Measurements from ENCODE around the gene FOXC1.
A peak's percentile ranks its signal among the peaks of the same experiment; 100 is the strongest.

FOXC1 gene

DNA sequence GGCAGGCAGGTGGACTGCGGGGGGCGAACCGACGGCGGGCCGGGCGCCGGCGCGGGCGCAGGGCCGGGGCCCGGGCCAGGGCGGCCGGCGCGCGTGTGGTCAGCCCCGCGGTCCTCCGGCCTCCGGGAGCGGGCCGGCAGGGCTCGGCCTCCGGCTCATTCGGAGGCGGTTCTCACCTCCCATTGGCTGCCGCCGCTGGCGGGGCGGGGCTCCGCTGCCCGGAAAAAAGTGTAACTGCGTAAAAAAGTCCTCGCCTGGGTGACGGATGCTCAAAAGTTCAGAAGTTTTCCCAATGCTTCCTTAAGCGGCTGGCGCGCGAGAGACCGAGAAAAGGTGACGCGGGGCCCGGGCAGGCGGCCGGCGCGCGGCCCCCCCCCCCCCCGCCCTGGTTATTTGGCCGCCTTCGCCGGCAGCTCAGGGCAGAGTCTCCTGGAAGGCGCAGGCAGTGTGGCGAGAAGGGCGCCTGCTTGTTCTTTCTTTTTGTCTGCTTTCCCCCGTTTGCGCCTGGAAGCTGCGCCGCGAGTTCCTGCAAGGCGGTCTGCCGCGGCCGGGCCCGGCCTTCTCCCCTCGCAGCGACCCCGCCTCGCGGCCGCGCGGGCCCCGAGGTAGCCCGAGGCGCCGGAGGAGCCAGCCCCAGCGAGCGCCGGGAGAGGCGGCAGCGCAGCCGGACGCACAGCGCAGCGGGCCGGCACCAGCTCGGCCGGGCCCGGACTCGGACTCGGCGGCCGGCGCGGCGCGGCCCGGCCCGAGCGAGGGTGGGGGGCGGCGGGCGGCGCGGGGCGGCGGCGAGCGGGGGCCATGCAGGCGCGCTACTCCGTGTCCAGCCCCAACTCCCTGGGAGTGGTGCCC lies at the start of gene FOXC1:
Gene FOXC1, plus strand, starts transcription at position 268 of the 849 bp plus-strand sequence. Its CDS starts 531 bp downstream, at position 799.
- peak; percentile 71 for DNase-seq

DNA sequence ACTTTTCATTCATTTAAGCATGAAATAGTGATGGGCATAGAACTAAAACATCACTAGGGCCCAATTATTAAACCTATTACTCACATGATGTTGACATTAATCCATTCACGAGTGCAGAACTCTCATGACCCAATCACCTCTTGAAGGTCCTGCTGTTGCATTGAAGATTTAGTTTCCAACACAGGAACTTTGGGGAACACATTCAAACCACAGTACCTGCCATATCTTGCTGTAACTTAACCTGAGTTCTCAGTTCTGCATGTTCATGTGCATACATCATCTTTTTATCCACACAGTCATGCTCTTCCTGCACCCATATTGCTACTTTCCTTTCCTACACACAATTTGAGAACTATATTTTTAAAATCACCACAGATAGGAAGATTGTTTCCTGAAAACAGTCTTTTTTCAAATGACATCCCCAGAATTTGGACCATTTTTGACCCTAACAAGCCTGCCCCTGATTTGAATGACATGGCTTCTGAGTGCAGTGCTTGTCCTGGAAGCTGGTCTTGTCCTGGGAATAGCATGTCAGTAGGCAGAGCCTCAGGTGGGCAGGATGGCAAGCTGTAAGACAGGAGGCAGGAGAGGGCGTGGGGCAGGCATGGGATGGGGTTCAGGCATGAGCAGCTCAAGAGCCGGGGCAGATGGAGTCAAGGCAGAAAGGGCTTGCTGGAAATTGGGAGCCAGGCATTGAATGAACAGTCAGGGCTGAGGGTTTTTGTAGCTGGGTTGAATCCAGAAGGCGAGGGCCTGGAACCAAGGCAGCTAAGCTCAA lies 49.2 kb upstream of the FOXC1 start:
- DNase-seq, result no peak

DNA sequence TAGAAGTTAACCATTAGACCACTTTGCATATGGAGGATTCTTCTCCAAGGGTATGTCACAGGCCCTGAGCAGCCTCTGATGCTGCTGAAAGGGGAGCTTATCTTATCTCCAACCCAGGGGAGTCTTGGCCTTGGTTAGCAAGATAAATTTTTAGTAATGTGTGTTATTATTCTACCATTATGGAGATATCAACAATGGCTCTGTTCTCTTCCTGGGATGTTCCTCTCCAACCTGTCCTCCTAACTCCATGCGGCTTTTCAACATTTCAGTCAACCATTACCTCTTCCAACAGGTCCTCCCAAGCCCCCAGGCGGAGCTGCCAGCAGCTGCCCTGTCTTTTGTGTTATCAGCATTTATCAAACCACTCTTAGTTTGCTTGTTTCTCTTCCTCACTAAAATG lies 48.4 kb upstream of the FOXC1 start:
- DNase-seq, result no peak

DNA sequence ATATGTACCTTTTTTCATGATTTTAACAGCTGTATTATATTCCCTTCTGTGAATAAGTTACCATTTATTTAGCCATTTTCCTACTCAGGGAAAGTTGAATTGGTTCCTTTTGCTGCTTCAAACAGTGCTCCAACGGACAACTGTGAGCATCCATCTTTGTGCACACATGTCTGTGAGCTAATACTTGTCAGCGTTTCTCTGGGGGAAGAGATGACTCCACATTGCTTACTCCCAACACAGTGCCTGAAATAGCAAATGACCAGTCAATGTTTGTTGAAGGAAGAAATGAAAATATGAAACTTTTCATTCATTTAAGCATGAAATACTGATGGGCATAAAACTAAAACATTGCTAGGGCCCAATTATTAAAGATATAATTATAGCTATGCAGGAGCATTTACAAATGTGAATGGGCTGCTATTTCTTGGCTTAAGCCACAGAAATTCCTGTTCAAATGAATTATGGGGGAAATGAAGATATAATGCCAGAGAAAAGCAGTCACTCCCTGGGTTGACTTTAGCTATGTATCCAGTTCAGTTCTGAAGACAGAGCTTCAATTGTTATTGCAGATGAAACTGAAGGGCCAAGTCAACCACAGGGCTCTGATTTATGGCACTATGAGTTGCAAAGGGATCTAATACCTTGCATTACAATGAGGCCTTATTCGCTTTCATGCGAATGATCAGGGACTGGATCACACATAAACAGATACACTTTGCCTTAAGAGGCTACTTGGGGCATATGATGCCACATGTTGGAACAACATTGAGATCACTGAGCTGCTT lies 47.4 kb upstream of the FOXC1 start:
- DNase-seq, result no peak

DNA sequence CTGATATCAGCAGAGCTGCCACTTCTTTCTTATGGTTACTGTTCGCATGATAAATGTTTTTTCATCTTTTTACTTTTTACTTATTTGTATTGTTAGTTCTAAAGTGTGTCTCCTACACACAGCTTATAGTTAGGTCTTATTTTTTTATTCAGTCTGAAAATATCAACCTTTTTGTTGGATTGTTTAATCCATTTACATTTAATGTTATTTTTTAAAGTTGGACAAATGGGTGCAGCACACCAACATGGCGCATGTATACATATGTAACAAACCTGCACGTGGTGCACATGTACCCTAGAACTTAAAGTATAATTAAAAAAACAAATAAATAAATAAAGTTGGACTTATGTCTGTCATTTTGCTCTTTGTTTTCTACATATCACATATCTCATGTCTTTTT lies 40.3 kb upstream of the FOXC1 start:
- DNase-seq, result no peak

DNA sequence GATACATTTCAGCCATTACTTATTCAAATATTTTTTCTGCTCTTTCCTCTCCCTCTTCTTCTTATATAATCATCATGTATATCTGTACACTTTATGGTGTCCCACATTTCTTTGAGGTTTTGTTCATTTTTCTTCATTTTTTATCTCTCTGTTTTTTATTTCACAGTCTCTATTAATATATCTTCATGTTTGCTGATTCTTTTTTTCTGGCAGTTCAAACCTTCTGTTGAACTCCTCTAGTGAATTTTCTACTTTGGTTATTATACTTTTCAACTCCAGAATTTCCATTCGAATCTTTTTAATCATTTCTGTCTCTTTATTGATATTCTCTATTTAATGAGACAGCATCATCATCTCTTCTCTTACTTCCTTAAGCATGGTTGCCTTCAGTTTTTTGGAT lies 38.9 kb upstream of the FOXC1 start:
- no peak for DNase-seq

DNA sequence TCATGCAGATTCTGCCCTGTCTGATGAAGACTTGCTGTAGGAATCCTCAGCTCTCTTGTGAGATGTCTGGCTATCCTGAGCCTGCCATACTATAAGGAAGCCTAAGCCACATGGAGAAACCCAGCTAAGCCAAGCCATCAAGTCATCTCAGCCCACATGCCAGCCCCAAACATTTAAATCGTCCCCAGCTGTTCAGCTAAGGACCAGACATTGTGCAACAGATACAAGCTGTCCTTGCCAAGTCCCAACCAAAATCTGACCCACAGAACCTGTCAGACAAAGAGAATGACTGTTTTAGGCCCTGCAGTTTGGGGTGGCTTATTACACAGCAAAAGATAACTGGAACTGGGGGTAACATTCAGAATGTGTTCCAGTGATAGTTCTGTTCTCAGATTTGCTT lies 36.8 kb upstream of the FOXC1 start:
- no peak for DNase-seq

DNA sequence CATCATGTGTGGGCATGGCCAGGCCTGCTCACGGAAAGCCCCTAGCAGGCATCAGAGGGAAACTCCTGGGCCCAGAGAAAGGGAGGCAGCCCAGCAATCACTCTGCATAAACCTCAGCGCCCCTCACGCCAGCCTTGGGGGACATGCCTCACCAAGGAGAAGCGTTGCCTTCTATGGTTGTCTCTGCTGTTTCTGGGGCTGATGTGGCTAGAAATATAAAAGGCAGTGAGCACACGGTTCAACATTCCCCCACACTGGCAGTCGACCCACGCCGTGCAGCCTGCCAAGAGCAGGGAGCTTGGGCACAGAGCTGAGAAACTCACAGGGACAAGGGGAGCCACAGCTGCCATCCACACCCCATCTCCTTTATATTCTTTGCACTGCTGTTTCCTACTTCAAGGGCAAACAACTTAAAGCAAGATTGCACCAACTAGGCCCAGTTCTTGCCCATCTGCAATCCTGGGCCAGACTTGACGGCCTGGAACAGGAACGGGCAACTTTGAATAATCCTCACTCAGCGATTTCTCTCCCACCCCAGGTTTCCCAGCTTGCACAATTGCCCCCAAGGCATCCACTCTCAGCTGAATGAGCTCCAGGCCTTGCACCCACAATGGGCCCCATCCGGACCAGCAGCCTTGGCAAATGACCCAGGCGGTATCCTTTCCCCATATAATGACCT lies 35.5 kb upstream of the FOXC1 start:
- no peak for DNase-seq

DNA sequence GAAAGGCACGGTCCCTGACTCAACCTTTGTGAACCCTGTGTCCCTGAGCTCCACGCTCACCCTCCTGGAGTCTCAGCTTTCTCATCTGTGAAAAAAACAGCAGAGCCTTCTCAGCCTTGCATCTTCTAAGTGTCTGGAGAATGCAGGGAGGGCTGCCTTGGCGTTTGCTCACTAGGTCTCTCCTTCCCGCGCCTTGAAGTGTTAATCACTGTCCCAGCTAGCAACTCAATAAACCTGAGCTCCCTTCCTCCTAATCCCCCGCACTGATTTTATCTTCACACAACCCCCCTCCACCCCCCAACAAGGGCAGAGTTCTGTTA lies 34.9 kb upstream of the FOXC1 start:
- DNase-seq, result no peak

DNA sequence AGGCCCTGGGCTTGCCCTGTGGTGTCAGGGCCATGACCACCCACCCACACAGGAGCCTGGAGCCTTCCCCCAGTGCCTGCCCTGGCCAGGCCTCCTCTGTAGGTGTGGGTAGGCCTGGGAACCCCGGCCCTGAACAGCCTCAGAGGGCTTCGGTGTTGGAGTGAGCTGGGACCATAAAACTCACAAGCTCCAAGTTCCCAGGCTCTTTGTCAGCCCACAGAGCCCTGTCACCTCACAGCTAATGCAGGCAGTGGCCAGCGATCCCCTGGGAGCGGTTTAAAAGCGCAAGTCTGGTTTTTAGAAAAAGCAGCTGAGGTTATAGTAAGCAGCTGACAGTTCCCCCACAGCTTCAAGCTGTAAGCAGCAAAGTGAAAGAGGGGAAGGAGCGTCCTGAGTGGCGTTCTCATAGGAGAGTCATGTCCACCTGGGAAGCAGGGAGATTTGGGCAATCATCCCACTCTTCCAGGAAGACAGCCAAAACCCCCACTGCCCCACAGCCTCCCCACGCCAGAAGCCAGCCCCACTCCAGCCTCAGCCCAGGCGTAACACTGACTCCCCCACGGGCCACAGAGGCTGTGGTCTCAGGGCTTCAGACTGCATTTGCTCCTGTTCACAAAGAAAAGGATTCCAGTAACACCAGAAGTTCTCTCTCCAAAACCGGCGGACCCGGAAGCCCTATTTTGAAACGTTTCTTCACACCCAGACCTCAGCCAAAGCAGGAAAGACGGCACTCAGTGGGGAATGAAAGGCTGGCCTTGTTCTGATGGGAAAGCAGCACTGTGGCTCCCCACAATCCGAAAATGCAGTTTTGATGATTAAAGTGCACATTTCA lies 34.3 kb upstream of the FOXC1 start:
- DNase-seq, result no peak

DNA sequence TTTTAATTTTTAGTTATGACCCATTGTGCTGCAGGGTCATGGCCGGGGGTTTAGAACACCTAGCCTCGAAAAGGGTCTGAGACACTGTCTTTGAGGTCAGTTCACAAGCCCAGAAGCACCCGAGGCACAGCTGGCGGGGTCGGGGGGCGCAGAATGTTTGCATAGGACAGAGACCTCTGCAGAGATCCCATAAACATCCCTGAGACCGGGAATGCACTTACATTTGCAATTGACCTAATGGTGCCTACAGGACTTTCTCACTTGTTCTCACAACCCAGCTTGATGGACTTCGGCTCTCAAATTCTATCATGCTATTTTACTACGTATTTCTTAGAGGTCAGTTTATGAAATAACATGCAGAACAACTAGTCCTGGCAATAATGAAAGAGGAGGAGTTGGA lies 33.5 kb upstream of the FOXC1 start:
- DNase-seq, result no peak

DNA sequence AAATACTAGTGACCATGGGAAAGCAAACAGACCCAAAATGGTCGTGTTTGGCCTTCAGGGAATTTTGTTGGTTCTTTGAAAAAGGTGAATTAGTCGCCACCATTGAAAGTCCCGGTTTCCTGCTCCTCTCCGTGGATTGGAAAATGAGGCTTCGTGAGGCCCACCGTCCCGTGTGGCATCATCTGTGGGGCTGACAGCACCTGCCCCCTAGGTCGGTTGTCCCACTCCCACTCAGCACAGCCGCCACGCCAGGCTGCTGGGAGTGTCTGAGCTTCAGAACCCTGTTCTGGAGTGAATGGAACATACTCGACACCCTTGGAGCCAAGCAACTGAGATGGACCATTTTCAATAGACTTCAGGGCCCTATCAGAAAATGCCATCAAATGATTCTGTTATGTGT lies 33.0 kb upstream of the FOXC1 start:
- no peak for DNase-seq

DNA sequence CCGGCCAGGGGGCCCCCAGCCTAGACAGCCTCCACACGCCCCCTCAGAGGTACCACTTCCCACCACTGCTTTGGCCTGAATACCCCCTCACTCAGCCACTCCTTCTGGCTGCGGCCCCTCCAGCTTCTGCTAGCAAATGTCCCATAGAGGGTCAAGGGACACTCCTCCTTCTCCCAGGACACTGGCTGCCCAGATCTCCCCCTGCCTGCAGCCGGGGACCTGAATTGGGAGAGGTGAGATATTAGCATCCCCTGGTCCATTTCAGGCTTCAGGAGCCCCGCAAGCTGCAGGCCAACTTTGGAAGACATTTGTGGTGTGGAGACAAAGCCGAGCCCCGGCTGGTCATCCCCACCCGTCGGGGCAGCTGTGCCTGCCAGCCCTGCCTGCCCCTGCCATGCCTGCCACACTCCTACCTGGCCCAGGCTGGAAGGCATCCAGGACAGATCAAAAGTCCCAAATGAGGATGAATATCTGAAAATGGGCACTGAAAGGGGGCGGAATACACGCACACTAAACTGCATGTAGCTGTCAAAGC lies 32.5 kb upstream of the FOXC1 start:
- no peak for DNase-seq

DNA sequence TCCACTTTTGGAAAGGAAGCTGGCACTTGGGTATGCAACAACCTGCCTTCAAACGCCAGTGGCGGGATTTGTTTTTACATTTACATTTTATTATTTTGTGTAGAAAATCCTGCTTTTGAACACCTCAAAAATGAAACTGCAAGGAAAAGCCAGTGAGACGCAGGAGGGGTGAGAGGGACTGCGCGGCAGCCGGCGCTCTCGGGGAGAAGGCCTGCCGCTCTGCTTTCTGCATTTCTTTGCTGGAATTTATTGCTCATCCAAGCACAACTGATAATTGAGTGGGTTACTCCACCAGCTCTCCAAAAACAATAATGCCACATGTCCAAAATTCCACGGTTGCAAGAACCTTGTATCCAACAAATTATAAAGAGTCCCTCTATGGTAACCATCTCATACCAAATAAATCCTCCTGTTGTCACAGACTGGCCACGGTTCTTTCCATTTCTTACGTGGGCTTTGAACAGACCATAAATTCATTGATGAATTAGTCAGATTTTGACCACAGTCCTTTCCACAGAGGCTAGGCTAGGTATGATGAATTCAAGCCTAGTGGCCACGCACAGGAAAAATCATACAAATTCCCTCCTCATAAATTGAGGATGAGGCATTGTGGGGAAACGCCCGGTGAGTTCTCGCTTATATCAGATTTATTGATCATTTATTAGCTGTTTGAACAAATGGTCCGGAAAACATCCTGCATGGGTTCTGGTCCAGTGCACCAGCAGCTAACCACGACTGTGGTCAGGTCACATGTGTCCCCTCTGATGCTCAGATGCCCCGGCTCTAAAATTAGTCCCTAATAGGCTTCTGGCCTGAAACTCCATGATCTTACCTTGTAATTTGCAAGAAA lies 31.6 kb upstream of the FOXC1 start:
- no peak for DNase-seq

DNA sequence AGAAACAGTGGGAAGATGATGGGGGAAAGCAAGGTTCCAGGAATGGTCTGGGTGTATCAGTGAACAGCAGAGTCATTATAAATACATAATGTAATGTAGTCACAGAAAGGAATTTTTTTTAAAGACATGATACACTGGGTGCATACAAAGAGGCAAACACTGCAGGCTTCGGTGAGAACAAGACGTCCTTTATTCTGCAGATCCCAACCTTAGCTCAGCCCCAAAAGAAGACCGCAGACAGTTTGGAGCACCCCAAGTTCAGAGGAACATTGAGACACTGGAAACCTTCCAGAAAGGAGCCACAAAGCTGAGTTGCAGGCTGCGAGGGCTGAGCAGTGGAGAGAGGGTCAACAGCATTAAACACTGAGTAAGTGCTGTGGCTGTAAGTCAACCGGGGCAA lies 30.6 kb upstream of the FOXC1 start:
- no peak for DNase-seq

DNA sequence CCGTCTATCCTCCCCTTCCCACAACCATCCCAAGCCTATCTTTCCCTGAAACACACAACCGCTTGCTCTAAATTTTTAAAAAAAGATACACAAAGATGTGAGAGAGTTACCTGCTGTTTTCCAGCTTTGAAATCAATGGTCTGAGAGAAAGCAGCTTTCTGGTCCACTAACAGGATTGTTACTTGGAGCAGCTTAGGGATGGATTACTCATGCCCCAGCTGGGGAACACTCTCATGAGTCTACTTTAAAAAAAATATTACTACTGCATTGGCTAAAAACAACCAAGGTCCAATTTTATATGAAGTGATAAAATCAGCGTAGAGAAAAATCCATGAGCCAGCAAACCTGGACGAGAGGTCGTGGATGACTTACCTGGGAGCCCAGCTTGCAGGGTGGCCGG lies 29.6 kb upstream of the FOXC1 start:
- no peak for DNase-seq

DNA sequence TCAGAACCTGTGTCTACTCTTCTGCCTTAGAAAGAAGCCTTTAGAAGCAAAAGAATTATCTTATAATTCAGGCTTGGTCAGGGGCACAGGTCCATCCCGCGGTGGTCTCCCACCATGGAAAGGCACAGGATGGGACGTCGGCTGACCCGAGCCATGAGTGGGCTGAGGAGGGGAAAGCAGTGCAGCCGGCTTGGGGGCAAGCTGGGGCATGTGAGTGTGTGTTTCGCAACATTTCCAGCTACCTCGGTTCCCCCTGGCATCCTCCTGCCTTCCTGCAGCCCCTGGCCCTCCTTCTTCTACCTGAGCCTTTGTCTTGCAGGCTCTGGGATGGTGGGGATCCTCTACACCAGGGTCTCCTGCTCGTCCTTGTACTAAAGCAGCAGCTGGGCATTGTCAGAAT lies 29.1 kb upstream of the FOXC1 start:
- no peak for DNase-seq

DNA sequence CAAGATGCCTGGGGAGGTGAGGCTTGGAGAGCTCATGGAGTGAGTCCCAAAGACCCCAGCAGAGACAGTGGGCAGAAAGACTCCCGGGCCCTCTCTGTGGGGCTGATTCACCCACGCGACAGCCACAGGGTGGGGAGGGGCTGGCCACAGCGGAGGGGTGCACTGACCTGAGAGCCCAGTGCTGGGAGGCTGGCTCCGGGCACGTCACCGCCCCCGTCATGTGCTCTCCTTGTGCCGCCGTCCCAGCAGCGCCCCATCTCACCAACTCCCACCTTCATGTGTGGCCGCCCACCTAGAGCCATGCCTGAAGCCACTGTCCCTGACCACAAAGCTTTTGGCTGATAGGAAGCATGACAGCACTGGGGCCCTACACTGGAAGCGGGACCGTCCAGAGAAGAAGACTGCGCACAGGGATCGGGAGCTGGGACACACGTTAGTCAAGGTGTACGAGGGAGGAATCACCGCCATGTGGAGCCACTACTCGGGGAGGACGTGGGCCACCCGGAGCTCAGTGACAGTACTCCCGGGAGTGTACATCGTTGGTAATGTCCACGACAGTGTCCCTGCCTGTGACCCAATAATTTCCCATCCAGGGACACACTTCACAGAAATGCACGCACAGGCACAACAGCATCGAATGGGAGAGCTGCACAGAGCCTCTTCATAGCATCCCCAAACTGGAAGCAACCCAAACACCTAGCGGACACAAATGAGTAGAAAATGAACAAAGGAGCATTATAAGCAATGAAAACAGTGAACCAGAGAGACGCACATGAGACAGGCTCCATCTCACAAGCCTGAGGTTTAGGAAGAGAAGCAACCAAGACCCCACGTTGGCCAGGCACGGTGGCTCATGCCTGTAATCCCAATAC lies 28.4 kb upstream of the FOXC1 start:
- no peak for DNase-seq

DNA sequence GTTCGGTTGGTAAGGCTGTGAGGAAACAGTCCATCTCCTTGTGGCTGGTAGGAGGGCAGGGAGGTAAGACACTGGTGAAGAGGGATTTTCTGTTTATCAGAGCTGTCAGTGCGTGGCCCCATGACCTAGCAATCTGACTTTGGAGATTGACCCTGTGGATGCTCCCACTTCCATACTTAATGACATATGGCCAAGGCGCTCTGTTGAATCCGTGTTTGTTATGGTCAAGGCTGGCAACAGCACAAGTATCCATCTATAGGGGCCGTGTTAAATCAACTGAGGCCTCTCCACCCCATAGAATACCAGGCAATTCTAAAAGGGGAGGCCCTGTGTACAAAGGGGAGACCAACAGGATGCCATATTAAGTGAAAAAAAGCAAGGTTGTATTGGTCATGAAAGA lies 25.6 kb upstream of the FOXC1 start:
- no peak for DNase-seq
